MCF 10A (cell line): Measurements from ENCODE around the gene GSTCD. TPM values are rescaled to one million over a fixed set of nuclear protein-coding genes. Genes with fewer than 3 reads are reported as not detected.
"Not testable (repeated sequence)": the region's sequence is repeated elsewhere in the genome, so short reads cannot be mapped to it uniquely, and the experiment has no call there.

Experiments used
- BruUV-seq: library from RNA; stranded (reverse); fragments of 400-500 nt; replicated peaks from 2 replicates; lab custom pipeline; 2021; lab: Mats Ljungman, UMichigan
- CTCF ChIA-PET: fragments of 300-600 bp; sonication (Branson Sonifier 250); formaldehyde crosslinking; extraction: SDS; loops from one replicate; lab custom pipeline; 2021; ENCODE audit warnings: antibody characterized with exemption, inconsistent platforms; lab: Yijun Ruan, JAX
- POLR2A ChIA-PET: fragments of 300-600, 350-650 bp; sonication (Branson Sonifier 250); formaldehyde crosslinking; extraction: SDS; loops from one replicate; lab custom pipeline; 2020; ENCODE audit warnings: antibody characterized with exemption, inconsistent platforms; lab: Yijun Ruan, JAX
- DNase-seq: peaks from one replicate; pipeline ENCODE4 v3.0.0-alpha.2; 2018; ENCODE audit not compliant: unreplicated experiment
- H3K27ac Mint-ChIP-seq: one replicate; pipeline ENCODE4 v1.8.0; 2022; ENCODE audit warnings: mild to moderate bottlenecking, low read depth, mixed read lengths; ENCODE audit not compliant: unreplicated experiment
- H3K27me3 Mint-ChIP-seq: one replicate; pipeline ENCODE4 v1.8.0; 2022; ENCODE audit warnings: mixed read lengths; ENCODE audit not compliant: insufficient read depth, unreplicated experiment
- H3K36me3 Mint-ChIP-seq: one replicate; pipeline ENCODE4 v1.8.0; 2022; ENCODE audit warnings: mild to moderate bottlenecking, moderate library complexity, mixed read lengths; ENCODE audit not compliant: insufficient read depth, unreplicated experiment
- H3K4me1 Mint-ChIP-seq: one replicate; pipeline ENCODE4 v1.8.0; 2022; ENCODE audit warnings: mixed read lengths; ENCODE audit not compliant: insufficient read depth, unreplicated experiment
- H3K4me3 Mint-ChIP-seq: one replicate; pipeline ENCODE4 v1.8.0; 2022; ENCODE audit warnings: mild to moderate bottlenecking, moderate library complexity, mixed read lengths; ENCODE audit not compliant: unreplicated experiment
- H3K9me3 Mint-ChIP-seq: one replicate; pipeline ENCODE4 v1.8.0; 2022; ENCODE audit warnings: mixed read lengths; ENCODE audit not compliant: unreplicated experiment
- intact Hi-C: fragments of 100-400 bp; cut with micrococcal nuclease; formaldehyde crosslinking; loops from 2 replicates; pipeline ENCODE4 v1.14.1; 2022
- total RNA-seq: library from RNA; stranded (reverse); gene quantifications from 2 replicates; pipeline ENCODE4 v1.2.3, GENCODE V29; 2022
- TF ChIP-seq, protein P1 (sequence below): fragments of 200-600 bp; IDR thresholded peaks from one replicate; pipeline ENCODE4 v1.8.0; 2022; ENCODE audit warnings: antibody characterized with exemption, mild to moderate bottlenecking; ENCODE audit not compliant: unreplicated experiment

Gene GSTCD
- total RNA-seq, 1 experiment from 2014 or later: 16.3 TPM

DNA sequence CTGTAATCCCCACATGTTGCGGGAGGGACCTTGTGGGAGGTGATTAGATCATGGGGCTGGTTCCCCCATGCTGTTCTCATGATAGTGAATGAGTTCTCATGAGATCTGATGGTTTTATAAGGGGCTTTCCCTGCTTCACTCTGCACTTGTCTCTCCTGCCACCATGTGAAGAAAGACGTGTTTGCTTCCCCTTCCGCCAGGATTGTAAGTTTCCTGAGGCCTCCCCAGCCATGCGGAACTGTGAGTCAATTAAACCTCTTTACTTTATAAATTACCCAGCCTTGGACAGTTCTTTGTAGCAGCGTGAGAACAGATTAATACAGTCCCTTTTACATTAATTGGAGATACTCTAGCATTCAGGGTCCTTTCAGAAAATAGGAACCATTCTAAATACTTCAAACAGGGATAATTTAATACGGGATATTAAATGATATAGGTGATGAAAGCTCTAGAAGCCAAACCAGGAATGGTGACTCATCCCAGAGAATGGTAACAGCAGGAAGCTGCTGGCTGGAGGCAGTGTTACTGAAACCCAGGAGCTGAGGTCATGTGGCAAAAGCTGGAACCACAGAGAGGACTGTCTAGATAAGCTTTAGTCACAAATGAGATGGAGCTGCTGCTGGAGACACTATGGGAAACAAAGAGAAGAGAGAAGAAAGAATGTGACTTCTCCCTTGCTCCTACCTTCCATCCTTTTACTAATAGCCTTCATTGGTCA is 57.3 kb downstream of the GSTCD start:
- ChIA-PET CTCF (no interaction called here), POLR2A (no interaction called here)
- H3K27ac Mint-ChIP-seq: peak overlapping the region; percentile 76
- BruUV-seq: TSS peak; percentile 53
- no peaks in the 10 kb centered on the region for H3K27me3 Mint-ChIP-seq
- no peak overlapping the region for H3K4me3 Mint-ChIP-seq
- H3K4me1 Mint-ChIP-seq: peaks cover 15% of the 10 kb centered on the region
- TF ChIP-seq, protein P1, sequence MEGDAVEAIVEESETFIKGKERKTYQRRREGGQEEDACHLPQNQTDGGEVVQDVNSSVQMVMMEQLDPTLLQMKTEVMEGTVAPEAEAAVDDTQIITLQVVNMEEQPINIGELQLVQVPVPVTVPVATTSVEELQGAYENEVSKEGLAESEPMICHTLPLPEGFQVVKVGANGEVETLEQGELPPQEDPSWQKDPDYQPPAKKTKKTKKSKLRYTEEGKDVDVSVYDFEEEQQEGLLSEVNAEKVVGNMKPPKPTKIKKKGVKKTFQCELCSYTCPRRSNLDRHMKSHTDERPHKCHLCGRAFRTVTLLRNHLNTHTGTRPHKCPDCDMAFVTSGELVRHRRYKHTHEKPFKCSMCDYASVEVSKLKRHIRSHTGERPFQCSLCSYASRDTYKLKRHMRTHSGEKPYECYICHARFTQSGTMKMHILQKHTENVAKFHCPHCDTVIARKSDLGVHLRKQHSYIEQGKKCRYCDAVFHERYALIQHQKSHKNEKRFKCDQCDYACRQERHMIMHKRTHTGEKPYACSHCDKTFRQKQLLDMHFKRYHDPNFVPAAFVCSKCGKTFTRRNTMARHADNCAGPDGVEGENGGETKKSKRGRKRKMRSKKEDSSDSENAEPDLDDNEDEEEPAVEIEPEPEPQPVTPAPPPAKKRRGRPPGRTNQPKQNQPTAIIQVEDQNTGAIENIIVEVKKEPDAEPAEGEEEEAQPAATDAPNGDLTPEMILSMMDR: no peak
- intact Hi-C loops: no loop called here
- peak; percentile 90 for DNase-seq
- no peaks in the 10 kb centered on the region for H3K9me3 Mint-ChIP-seq
- peaks cover under 1% of the 10 kb centered on the region for H3K36me3 Mint-ChIP-seq

GRCh38 chr4:105767579-105767978 is 59.0 kb downstream of the GSTCD start:
- no peak for DNase-seq
- intact Hi-C loops: no loop called here
- peaks cover 7% of the 10 kb centered on the region for H3K36me3 Mint-ChIP-seq
- CTCF ChIA-PET: interaction anchor here (0.7 kb wide), 2 partner anchors 176 to 199 kb away, joined by 3 to 4 read pairs; no protein-coding TSS in a partner anchor
- H3K27ac Mint-ChIP-seq: no peak overlapping the region
- peaks cover 15% of the 10 kb centered on the region for H3K4me1 Mint-ChIP-seq
- TF ChIP-seq, protein P1: no peak
- H3K9me3 Mint-ChIP-seq: no peaks in the 10 kb centered on the region
- POLR2A ChIA-PET: no interaction called here
- BruUV-seq: no TSS peak
- no peaks in the 10 kb centered on the region for H3K27me3 Mint-ChIP-seq
- H3K4me3 Mint-ChIP-seq: no peak overlapping the region

- not testable (repeated sequence) for H3K27me3 Mint-ChIP-seq
Observed at GRCh38 chr4:105770524-105770923, 61.9 kb downstream of the GSTCD start.

DNA sequence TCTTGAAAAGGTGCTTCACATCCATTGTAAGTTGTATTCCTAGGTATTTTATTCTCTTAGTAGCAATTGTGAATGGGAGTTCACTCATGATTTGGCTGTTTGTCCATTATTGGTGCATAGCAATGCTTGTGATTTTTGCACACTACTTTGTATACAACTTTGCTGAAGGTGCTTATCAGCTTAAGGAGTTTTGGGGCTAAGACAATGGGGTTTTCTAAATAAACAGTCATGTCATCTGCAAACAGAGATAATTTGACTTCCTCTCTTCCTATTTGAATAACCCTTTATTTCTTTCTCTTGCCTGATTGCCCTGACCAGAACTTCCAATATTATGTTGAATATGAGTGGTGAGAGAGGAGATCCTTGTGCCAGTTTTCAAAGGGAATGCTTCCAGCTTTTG is 63.5 kb downstream of the GSTCD start:
- H3K4me1 Mint-ChIP-seq, H3K4me3 Mint-ChIP-seq, intact Hi-C loops, DNase-seq, H3K27ac Mint-ChIP-seq, H3K27me3 Mint-ChIP-seq, BruUV-seq, H3K36me3 Mint-ChIP-seq, POLR2A ChIA-PET: not testable (repeated sequence)
- H3K9me3 Mint-ChIP-seq: peaks cover 11% of the 10 kb centered on the region
- CTCF ChIA-PET: interaction anchor here (0.6 to 0.8 kb wide), 3 partner anchors 9 to 21 kb away, joined by 3 read pairs; no protein-coding TSS in a partner anchor

More at GRCh38 chr4:105770524-105770923, 61.9 kb downstream of the GSTCD start:
- DNase-seq, intact Hi-C loops, POLR2A ChIA-PET, BruUV-seq, H3K27ac Mint-ChIP-seq, H3K36me3 Mint-ChIP-seq, CTCF ChIA-PET, H3K4me3 Mint-ChIP-seq: not testable (repeated sequence)
- H3K9me3 Mint-ChIP-seq: peaks cover 11% of the 10 kb centered on the region
- peaks cover 13% of the 10 kb centered on the region for H3K4me1 Mint-ChIP-seq

DNA sequence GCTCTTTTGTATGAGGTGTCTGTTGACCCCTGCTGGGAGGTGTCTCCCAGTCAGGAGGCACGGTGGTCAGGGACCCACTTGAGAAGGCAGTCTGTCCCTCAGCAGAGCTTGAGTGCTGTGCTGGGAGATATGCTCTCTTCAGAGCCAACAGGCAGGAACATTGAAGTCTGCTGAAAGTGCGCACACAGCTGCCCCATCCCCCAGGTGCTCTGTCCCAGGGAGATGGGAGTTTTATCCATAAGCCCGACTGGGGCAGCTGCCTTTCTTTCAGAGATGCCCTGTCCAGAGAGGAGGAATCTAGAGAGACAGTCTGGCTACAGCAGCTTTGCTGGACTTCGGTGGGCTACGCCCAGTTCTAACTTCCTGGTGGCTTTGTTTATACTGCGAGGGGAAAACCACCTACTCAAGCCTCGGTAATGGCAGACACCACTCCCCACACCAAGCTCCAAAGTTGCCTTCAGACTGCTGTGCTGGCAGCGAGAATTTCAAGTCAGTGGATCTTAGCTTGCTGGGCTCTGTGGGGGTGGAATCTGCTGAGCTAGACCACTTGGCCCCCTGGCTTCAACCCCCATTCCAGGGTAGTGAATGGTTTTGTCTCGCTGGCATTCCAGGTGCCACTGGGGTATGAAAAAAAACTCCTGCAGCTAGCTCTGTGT is 67.3 kb downstream of the GSTCD start:
- H3K4me3 Mint-ChIP-seq, H3K27ac Mint-ChIP-seq, DNase-seq, H3K4me1 Mint-ChIP-seq, POLR2A ChIA-PET, intact Hi-C loops, H3K36me3 Mint-ChIP-seq, H3K27me3 Mint-ChIP-seq, BruUV-seq: not testable (repeated sequence)
- CTCF ChIA-PET: interaction anchor here (0.8 kb wide), 1 partner anchor 12 kb away, joined by 3 read pairs; no protein-coding TSS in a partner anchor
- peaks cover 11% of the 10 kb centered on the region for H3K9me3 Mint-ChIP-seq
